Measurements from ENCODE around the gene UCHL5. TPM values are rescaled to one million over a fixed set of nuclear protein-coding genes. Genes with fewer than 3 reads are reported as not detected.
A peak's percentile ranks its signal among the peaks of the same experiment; 100 is the strongest.

Gene UCHL5
- total and polyA plus RNA-seq, 2 of the 13 experiments (the other 11 are each of a cell fraction or from before 2014, with no cell fraction given): 18.2 to 44.1 TPM

GRCh38 chr1:193059282-193060114, at the start of gene UCHL5, which contains the start of gene RO60 (continued):
- TF ChIP-seq BCL3 (CRISPR knock-in tag; IDR thresholded peaks at IDR 0.05): peak; percentile 62; the same call in 1 of the 2 replicates

GRCh38 chr1:193108471-193108870, 49.3 kb upstream of the UCHL5 start:
- Histone ChIP-seq H4K20me1 (ENCODE audit: insufficient read depth, low read length) (no peaks in the 10 kb centered on the region), H3K27ac (ENCODE audit: extremely low read length, insufficient read depth, low read length) (no peak overlapping the region), H3K9me3 (ENCODE audit: low read length) (no peaks in the 10 kb centered on the region), H3K4me1 (ENCODE audit: insufficient read depth, low read length) (peaks cover 74% of the 10 kb centered on the region), H3K4me3 (replicated peaks in 1 of 3; ENCODE audit: insufficient read depth in 1 of 3, low read depth in 2 of 3, low read length in 3 of 3) (no peak overlapping the region), H3K27me3 (ENCODE audit: control insufficient read depth in 1 of 2, insufficient read depth in 2 of 2, low read length in 2 of 2) (no peaks in the 10 kb centered on the region; a peak in 1 of 5 replicates), H3K36me3 (replicated peaks in 1 of 2; ENCODE audit: control insufficient read depth in 1 of 2, insufficient read depth in 2 of 2, low read length in 2 of 2) (no peaks in the 10 kb centered on the region), H2AFZ (ENCODE audit: low read length) (no peak overlapping the region), H3K4me2 (ENCODE audit: low read depth, low read length) (no peak overlapping the region), H3K79me2 (ENCODE audit: insufficient read depth, low read length) (peaks cover 14% of the 10 kb centered on the region), H3K9ac (ENCODE audit: insufficient read depth, low read depth, low read length) (no peak overlapping the region)
- ATAC-seq (no peak), FAIRE-seq (no peak), DNase-seq (ENCODE audit: low spot score) (no peak)
- WGBS (ENCODE audit: low lambda C conversion rate): 69% methylated on average over 3 of the region's 3 CpGs
- ChIA-PET CTCF (ENCODE audit: low intra/inter-chr PET ratio, low total read pairs) (no interaction called here), POLR2A (interaction anchor here (1.1 to 2.1 kb wide), 3 partner anchors 13 to 50 kb away, joined by 3 to 9 read pairs (median 5); partner anchors contain the start of genes CDC73, RO60 and UCHL5)
- in situ Hi-C loops (cut with HindIII; ENCODE audit: extremely low pct_ligation_motif_present, low pct_unique_long_range_greater_than_20kb) (no loop called here), intact Hi-C loops (cut with micrococcal nuclease; ENCODE audit: unreplicated experiment) (no loop called here)
- BruUV-seq (replicated peaks): no TSS peak
- TF ChIP-seq ZNF326 (CRISPR knock-in tag; IDR thresholded peaks at IDR 0.05; ENCODE audit: borderline replicate concordance) (no peak), YEATS4 (CRISPR knock-in tag; IDR thresholded peaks at IDR 0.05; ENCODE audit: borderline replicate concordance) (no peak)

Data from HepG2 (cell line).